ENCODE data around the gene CDKL1. TPM values are rescaled to one million over a fixed set of nuclear protein-coding genes. Genes with fewer than 3 reads are reported as not detected.
A peak's percentile ranks its signal among the peaks of the same experiment; 100 is the strongest.
"Not testable (repeated sequence)": the region's sequence is repeated elsewhere in the genome, so short reads cannot be mapped to it uniquely, and the experiment has no call there.

Gene CDKL1
- total RNA-seq, 2 experiments from 2014 or later, result 8.1 to 12.0 TPM

DNA sequence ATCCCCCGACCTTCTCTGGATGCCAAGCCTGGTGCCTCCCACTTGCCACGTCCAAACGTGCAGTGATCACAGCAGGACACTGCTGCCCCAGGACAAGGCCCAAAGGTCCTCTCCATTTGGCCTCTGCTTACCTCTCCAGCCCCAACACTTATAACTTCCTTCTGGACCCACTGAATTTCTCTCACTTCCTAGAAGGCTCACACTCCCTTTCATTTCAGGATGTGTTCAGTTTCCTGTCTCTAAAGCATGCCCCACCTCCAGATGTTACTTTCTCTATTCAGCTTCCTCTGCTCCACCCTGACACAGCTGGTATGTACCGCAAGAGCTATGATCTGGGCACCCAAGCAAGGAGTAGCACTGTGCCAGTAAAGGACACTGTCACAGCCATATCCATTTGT lies 33.0 kb downstream of the CDKL1 start:
- ATAC-seq, result peak; percentile 92
- Mint-ChIP-seq H3K4me3 (peak overlapping the region; percentile 80), H3K9me3 (ENCODE audit: insufficient read depth) (peaks cover 4% of the 10 kb centered on the region), H3K36me3 (ENCODE audit: low read depth) (peaks cover 18% of the 10 kb centered on the region), H3K27me3 (ENCODE audit: low read depth) (no peaks in the 10 kb centered on the region), H3K4me1 (ENCODE audit: low read depth) (peaks cover 38% of the 10 kb centered on the region), H3K27ac (peak overlapping the region; percentile 96)
- ChIA-PET POLR2A (interaction anchor here (0.6 to 3.2 kb wide), 9 partner anchors 11 to 730 kb away, joined by 3 to 25 read pairs (median 3); partner anchors contain the start of genes DMAC2L, L2HGDH and MAP4K5), CTCF (interaction anchor here (0.9 to 6.2 kb wide), 4 partner anchors 20 to 497 kb away, joined by 3 to 29 read pairs (median 3); no protein-coding TSS in a partner anchor)
- DNase-seq, result peak; percentile 77

DNA sequence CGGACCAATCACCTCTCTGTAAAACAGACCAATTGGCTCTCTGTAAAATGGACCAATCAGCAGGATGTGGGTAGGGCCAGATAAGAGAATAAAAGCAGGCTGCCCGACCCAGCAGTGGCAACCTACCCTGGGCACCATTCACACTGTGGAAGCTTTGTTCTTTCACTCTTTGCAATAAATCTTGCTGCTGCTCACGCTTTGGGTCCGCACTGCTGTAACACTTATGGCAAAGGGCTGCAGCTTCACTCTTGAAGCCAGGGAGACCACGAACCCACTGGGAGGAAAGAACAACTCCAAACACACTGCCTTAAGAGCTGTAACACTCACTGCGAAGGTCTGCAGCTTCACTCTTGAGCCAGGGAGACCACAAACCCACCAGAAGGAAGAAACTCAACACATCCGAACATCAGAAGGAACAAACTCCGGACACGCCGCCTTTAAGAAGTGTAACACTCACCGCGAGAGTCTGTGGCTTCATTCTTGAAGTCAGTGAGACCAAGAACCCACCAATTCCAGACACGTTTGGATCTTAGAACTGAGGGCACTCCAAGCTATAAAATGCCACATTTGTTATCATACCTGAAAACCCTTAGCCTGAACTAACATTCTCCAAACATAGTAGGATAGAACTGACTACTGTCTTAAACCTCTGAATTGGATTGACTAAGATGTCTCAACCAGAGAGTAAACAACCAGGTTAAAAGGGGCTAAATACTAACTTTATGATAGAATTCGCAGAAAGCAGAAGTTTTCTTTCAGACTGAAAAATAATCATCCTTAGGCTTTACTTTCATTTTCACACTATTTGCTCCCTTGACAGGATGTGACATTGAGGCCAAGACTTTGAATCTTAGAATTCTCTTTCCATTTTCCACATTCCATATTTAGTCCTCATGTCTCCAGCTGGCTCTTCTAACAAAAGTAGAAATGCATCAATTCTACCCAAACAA lies 33.6 kb downstream of the CDKL1 start:
- peaks cover 4% of the 10 kb centered on the region for H3K9me3 Mint-ChIP-seq (ENCODE audit: insufficient read depth)
- peaks cover 38% of the 10 kb centered on the region for H3K4me1 Mint-ChIP-seq (ENCODE audit: low read depth)
- peak; percentile 50 for ATAC-seq
- ChIA-PET CTCF (interaction anchor here (1.1 to 6.2 kb wide), 3 partner anchors 19 to 157 kb away, joined by 3 to 29 read pairs (median 3); no protein-coding TSS in a partner anchor), POLR2A (interaction anchor here (0.6 to 3.2 kb wide), 13 partner anchors 11 to 729 kb away, joined by 3 to 25 read pairs (median 3); partner anchors contain the start of genes CDKL1, DMAC2L and L2HGDH)
- DNase-seq, result peak; percentile 70
- H3K27me3 Mint-ChIP-seq (ENCODE audit: low read depth), result no peaks in the 10 kb centered on the region
- peaks cover 22% of the 10 kb centered on the region for H3K36me3 Mint-ChIP-seq (ENCODE audit: low read depth)
- peak overlapping the region; percentile 96 for H3K27ac Mint-ChIP-seq
- H3K4me3 Mint-ChIP-seq, result peak overlapping the region; percentile 80

DNA sequence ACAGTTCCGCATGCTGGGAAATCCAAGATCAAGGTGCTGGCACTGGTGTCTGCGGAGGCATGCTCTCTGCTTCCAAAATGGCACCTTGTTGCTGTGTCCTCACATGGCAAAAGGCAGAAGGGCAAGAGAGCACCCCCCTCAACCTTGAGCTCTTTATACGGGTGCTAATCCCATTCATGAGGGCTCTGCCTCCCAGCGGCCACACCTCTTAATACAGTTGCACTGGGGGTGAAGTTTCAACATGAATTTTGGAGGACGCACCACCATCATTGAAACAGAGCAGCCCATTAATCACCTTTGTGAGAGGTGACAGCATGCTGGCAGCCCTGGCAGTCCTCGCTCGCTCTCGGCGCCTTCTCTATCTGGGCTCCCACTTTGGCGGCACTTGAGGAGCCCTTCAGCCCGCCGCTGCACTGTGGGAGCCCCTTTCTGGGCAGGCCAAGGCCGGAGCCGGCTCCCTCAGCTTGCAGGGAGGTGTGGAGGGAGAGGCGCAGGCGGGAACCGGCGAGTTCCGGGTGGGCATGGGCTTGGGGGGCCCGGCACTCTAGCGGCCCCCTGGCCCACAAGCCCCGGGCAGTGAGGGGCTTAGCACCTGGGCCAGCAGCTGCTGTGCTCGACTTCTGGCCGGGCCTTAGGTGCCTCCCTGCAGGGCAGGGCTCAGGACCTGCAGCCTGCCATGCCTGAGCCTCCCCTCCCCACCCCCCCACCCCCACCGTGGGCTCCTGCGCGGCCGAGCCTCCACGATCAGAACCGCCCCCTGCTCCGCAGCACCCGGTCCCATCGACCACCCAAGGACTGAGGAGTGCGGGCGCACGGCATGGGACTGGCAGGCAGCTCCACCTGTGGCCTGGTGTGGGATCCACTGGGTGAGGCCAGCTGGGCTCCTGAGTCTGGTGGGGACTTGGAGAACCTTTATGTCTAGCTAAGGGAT lies 34.9 kb downstream of the CDKL1 start:
- peaks cover 34% of the 10 kb centered on the region for H3K36me3 Mint-ChIP-seq (ENCODE audit: low read depth)
- not testable (repeated sequence) for ATAC-seq; H3K27me3 Mint-ChIP-seq (ENCODE audit: low read depth); H3K4me3 Mint-ChIP-seq; DNase-seq; H3K9me3 Mint-ChIP-seq (ENCODE audit: insufficient read depth)
- H3K27ac Mint-ChIP-seq, result peak overlapping the region; percentile 96
- ChIA-PET POLR2A (interaction anchor here (0.7 to 3.2 kb wide), 5 partner anchors 11 to 1067 kb away, joined by 3 to 25 read pairs (median 4); partner anchors contain the start of genes DMAC2L and L2HGDH), CTCF (interaction anchor here (1.1 to 6.2 kb wide), 2 partner anchors 41 kb away, joined by 3 to 29 read pairs; no protein-coding TSS in a partner anchor)
- H3K4me1 Mint-ChIP-seq (ENCODE audit: low read depth), result peaks cover 41% of the 10 kb centered on the region

GRCh38 chr14:50360851-50361250 lies 35.8 kb downstream of the CDKL1 start:
- POLR2A ChIA-PET, result interaction anchor here (0.7 kb wide), 1 partner anchor 1066 kb away, joined by 3 read pairs; no protein-coding TSS in a partner anchor
- H3K36me3 Mint-ChIP-seq (ENCODE audit: low read depth), result peaks cover 40% of the 10 kb centered on the region
- ATAC-seq, result no peak

GRCh38 chr14:50360093-50360492 lies 36.6 kb downstream of the CDKL1 start:
- CTCF ChIA-PET, result interaction anchor here (0.6 kb wide), 2 partner anchors 223 to 480 kb away, joined by 3 read pairs; no protein-coding TSS in a partner anchor
- no peak for ATAC-seq

More at GRCh38 chr14:50360851-50361250, 35.8 kb downstream of the CDKL1 start:
- Mint-ChIP-seq H3K27me3 (ENCODE audit: low read depth) (no peaks in the 10 kb centered on the region), H3K9me3 (ENCODE audit: insufficient read depth) (peaks cover 4% of the 10 kb centered on the region), H3K4me1 (ENCODE audit: low read depth) (peaks cover 34% of the 10 kb centered on the region), H3K27ac (no peak overlapping the region), H3K4me3 (no peak overlapping the region)
- CTCF ChIA-PET, result interaction anchor here (1.1 kb wide), 1 partner anchor 40 kb away, joined by 3 read pairs; no protein-coding TSS in a partner anchor
- no peak for DNase-seq

GRCh38 chr14:50359631-50360030 lies 37.0 kb downstream of the CDKL1 start:
- ATAC-seq, result no peak
- POLR2A ChIA-PET, result no interaction called here
- H3K4me1 Mint-ChIP-seq (ENCODE audit: low read depth), result peaks cover 30% of the 10 kb centered on the region
- peaks cover 4% of the 10 kb centered on the region for H3K9me3 Mint-ChIP-seq (ENCODE audit: insufficient read depth)
- CTCF ChIA-PET, result interaction anchor here (0.6 kb wide), 2 partner anchors 224 to 480 kb away, joined by 3 read pairs; no protein-coding TSS in a partner anchor
- H3K36me3 Mint-ChIP-seq (ENCODE audit: low read depth), result peaks cover 44% of the 10 kb centered on the region
- no peaks in the 10 kb centered on the region for H3K27me3 Mint-ChIP-seq (ENCODE audit: low read depth)
- no peak overlapping the region for H3K4me3 Mint-ChIP-seq
- no peak for DNase-seq
- no peak overlapping the region for H3K27ac Mint-ChIP-seq

More at GRCh38 chr14:50360093-50360492, 36.6 kb downstream of the CDKL1 start:
- no peaks in the 10 kb centered on the region for H3K27me3 Mint-ChIP-seq (ENCODE audit: low read depth)
- H3K27ac Mint-ChIP-seq, result no peak overlapping the region
- H3K4me3 Mint-ChIP-seq, result no peak overlapping the region
- POLR2A ChIA-PET, result no interaction called here
- peaks cover 44% of the 10 kb centered on the region for H3K36me3 Mint-ChIP-seq (ENCODE audit: low read depth)
- DNase-seq, result no peak
- peaks cover 34% of the 10 kb centered on the region for H3K4me1 Mint-ChIP-seq (ENCODE audit: low read depth)
- peaks cover 4% of the 10 kb centered on the region for H3K9me3 Mint-ChIP-seq (ENCODE audit: insufficient read depth)

GRCh38 chr14:50357753-50358395 lies 38.8 kb downstream of the CDKL1 start:
- Mint-ChIP-seq H3K27ac (no peak overlapping the region), H3K4me3 (no peak overlapping the region), H3K27me3 (ENCODE audit: low read depth) (no peaks in the 10 kb centered on the region), H3K36me3 (ENCODE audit: low read depth) (peaks cover 41% of the 10 kb centered on the region), H3K9me3 (ENCODE audit: insufficient read depth) (peaks cover 4% of the 10 kb centered on the region), H3K4me1 (ENCODE audit: low read depth) (peaks cover 20% of the 10 kb centered on the region)
- DNase-seq (no peak), ATAC-seq (no peak)
- ChIA-PET POLR2A (interaction anchor here (0.6 kb wide), 1 partner anchor 375 kb away, joined by 4 read pairs; no protein-coding TSS in a partner anchor), CTCF (interaction anchor here (0.7 to 1.9 kb wide), 2 partner anchors 15 to 171 kb away, joined by 3 to 5 read pairs; no protein-coding TSS in a partner anchor)

DNA sequence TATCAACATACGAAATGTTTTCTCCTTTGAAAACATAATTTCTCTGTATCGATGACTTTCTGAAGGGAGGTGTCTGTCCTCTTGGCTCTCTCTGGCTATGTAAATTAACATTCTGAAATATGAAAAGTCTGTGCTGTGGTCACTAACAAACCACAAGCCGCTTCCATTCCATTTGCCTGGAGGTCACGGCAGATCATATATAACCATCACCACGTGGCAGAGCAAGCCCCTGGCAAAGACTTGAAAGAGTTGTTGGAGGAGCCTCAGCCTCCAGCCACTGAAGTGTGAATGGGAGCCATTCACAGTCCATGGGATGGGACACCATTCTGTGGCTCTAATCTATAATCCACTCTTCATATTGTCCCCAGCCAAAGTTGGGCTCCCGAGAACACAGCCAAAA lies 39.6 kb downstream of the CDKL1 start:
- ChIA-PET CTCF (interaction anchor here (0.7 to 1.9 kb wide), 2 partner anchors 15 to 36 kb away, joined by 3 to 5 read pairs; no protein-coding TSS in a partner anchor), POLR2A (no interaction called here)
- peaks cover 36% of the 10 kb centered on the region for H3K36me3 Mint-ChIP-seq (ENCODE audit: low read depth)
- H3K4me1 Mint-ChIP-seq (ENCODE audit: low read depth), result peaks cover 12% of the 10 kb centered on the region
- H3K27ac Mint-ChIP-seq, result no peak overlapping the region
- H3K27me3 Mint-ChIP-seq (ENCODE audit: low read depth), result no peaks in the 10 kb centered on the region
- no peak for ATAC-seq
- DNase-seq, result no peak
- no peaks in the 10 kb centered on the region for H3K9me3 Mint-ChIP-seq (ENCODE audit: insufficient read depth)
- H3K4me3 Mint-ChIP-seq, result no peak overlapping the region

DNA sequence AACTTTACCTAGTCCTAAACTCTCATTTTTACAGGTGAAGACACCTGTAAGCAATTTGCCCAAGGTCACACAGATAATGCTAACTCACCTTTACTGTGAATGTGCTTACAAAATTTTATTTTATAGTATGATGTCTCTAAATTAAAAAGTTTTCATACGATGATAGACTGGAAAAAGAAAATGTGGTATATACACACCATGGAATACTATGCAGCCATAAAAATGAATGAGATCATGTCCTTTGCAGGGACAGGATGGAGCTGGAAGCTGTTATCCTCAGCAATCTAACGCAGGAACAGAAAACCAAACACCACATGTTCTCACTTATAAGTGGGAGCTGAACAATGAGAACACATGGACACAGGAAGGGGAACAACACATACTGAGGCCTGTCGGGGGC lies 40.4 kb downstream of the CDKL1 start:
- CTCF ChIA-PET, result interaction anchor here (0.9 to 1.2 kb wide), 3 partner anchors 14 to 185 kb away, joined by 3 to 5 read pairs (median 4); no protein-coding TSS in a partner anchor
- POLR2A ChIA-PET, result interaction anchor here (0.8 kb wide), 1 partner anchor 44 kb away, joined by 3 read pairs; the partner anchor contains the start of genes DMAC2L and L2HGDH
- H3K4me1 Mint-ChIP-seq (ENCODE audit: low read depth), result peaks cover 12% of the 10 kb centered on the region
- H3K36me3 Mint-ChIP-seq (ENCODE audit: low read depth), result peaks cover 36% of the 10 kb centered on the region
- not testable (repeated sequence) for DNase-seq; H3K9me3 Mint-ChIP-seq (ENCODE audit: insufficient read depth); H3K27me3 Mint-ChIP-seq (ENCODE audit: low read depth); H3K4me3 Mint-ChIP-seq; H3K27ac Mint-ChIP-seq; ATAC-seq

- H3K36me3 Mint-ChIP-seq (ENCODE audit: low read depth), result peaks cover 33% of the 10 kb centered on the region
- H3K4me1 Mint-ChIP-seq (ENCODE audit: low read depth), result peaks cover 9% of the 10 kb centered on the region
- no peaks in the 10 kb centered on the region for H3K9me3 Mint-ChIP-seq (ENCODE audit: insufficient read depth)
- H3K27me3 Mint-ChIP-seq (ENCODE audit: low read depth), result no peaks in the 10 kb centered on the region
- DNase-seq (no peak), ATAC-seq (no peak)
- ChIA-PET CTCF (interaction anchor here (0.9 to 1.2 kb wide), 3 partner anchors 13 to 186 kb away, joined by 3 to 5 read pairs (median 4); no protein-coding TSS in a partner anchor), POLR2A (no interaction called here)
- H3K4me3 Mint-ChIP-seq, result no peak overlapping the region
- H3K27ac Mint-ChIP-seq, result no peak overlapping the region
Observed at GRCh38 chr14:50355692-50356091, 41.0 kb downstream of the CDKL1 start.

Data from activated CD8-positive, alpha-beta T cell treated with anti-CD3 and anti-CD28 coated beads, Interleukin-2, amount 10 ng/mL, durations not matched to agents 7 days and 5 days (primary cell).